BLaER1 treated with 17β-estradiol and CSF1 and Interleukin-3, amounts not matched to agents 10 nM and 100 nM (cell line): Measurements from ENCODE around the gene KIF1B.
"Not testable (repeated sequence)": the region's sequence is repeated elsewhere in the genome, so short reads cannot be mapped to it uniquely, and the experiment has no call there.

Experiments used
- H3K27ac ChIP-seq, 11 experiments: shearing (Covaris generic); formaldehyde crosslinking; 2 replicates each; pipeline ENCODE4 v1.8.1; 2022
- H3K27me3 ChIP-seq, 11 experiments: shearing (Covaris generic); formaldehyde crosslinking; 2 replicates each; pipeline ENCODE4 v1.8.1; 2022
- H3K36me3 ChIP-seq, 11 experiments: shearing (Covaris generic); formaldehyde crosslinking; 2 replicates each; pipeline ENCODE4 v1.8.1; 2022
- H3K4me1 ChIP-seq, 10 experiments: shearing (Covaris generic); formaldehyde crosslinking; 2 replicates each; pipeline ENCODE4 v1.8.1; 2022
- H3K4me2 ChIP-seq, 11 experiments: shearing (Covaris generic); formaldehyde crosslinking; 2 replicates each; pipeline ENCODE4 v1.8.1; 2022
- H3K4me3 ChIP-seq, 10 experiments: shearing (Covaris generic); formaldehyde crosslinking; 2 replicates each; pipeline ENCODE4 v1.8.1; 2022
- H3K9ac ChIP-seq, 11 experiments: shearing (Covaris generic); formaldehyde crosslinking; 2 replicates each; pipeline ENCODE4 v1.8.1; 2022
- H3K9me3 ChIP-seq, 11 experiments: shearing (Covaris generic); formaldehyde crosslinking; replicated peaks in 1 of 11; 2 replicates each; pipeline ENCODE4 v1.8.1; 2022
- H4K20me1 ChIP-seq, 11 experiments: shearing (Covaris generic); formaldehyde crosslinking; 2 replicates each; pipeline ENCODE4 v1.8.1; 2022
- Cebpa-rat ChIP-seq, 11 experiments: shearing (Covaris generic); IDR thresholded peaks; 2 replicates each; pipeline ENCODE4 v1.8.1; 2022

KIF1B gene

DNA sequence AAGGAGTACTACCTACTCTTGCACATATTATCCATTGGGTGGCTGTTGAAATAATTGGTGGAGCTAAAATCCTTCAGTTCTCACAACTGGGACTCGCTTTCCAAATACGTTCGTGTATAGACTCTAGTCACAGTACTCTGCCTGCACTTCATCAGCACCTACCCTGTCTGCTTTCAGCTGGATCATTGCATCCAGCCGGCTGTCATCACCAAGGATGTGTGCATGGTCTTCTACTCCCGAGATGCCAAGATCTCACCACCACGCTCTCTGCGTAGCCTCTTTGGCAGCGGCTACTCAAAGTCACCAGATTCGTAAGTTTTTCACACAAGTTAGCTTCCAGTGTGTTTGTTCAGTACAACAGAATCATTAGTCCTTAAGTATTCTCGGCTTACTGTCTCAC, 151.1 kb downstream of the KIF1B start:
- no peak for TF ChIP-seq Cebpa-rat (IDR thresholded peaks at IDR 0.05)
- no peak overlapping the region for H3K9ac ChIP-seq

DNA sequence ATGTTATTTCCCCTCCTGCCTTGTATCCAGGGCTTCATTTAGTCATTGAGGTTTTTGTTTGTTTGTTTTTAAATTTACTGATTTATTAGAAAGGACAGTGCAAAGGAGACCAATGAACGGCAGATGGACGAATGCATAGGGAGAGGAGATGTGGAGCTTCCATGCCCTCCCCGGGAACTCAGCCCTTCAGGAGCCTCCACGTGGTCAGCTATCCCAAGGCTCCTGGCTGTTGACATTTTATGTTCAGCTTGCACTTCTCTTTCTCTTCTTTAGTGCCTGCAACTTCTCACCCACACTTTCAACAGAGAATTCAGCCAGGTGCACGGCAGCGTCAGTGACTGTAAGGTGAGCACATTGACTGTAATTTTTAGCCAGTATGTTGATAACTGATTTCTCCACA, 157.8 kb downstream of the KIF1B start:
- TF ChIP-seq Cebpa-rat (IDR thresholded peaks at IDR 0.05) = no peak
- Histone ChIP-seq H3K9me3 (no peaks in the 10 kb centered on the region), H3K4me1 (0 out of 20 replicates have a peak, but pooled peaks cover 0 to 4% (median 0%) of the 10 kb centered on the region in 10 experiments), H3K9ac (no peak overlapping the region), H4K20me1 (no peaks in the 10 kb centered on the region; a peak in 1 of 22 replicates), H3K36me3 (peaks cover 47 to 97% (median 73%) of the 10 kb centered on the region in 11 experiments), H3K4me3 (no peak overlapping the region), H3K27me3 (no peaks in the 10 kb centered on the region), H3K27ac (no peak overlapping the region), H3K4me2 (no peak overlapping the region)

More for the DNA sequence above, 151.1 kb downstream of the KIF1B start:
- Histone ChIP-seq H3K27me3 (no peaks in the 10 kb centered on the region), H3K4me3 (no peak overlapping the region), H3K27ac (no peak overlapping the region), H3K9me3 (no peaks in the 10 kb centered on the region), H3K4me2 (no peak overlapping the region), H3K4me1 (peaks cover 0 to 6% (median 0%) of the 10 kb centered on the region in 10 experiments; a peak in 1 of 20 replicates), H3K36me3 (peaks cover 33 to 85% (median 43%) of the 10 kb centered on the region in 11 experiments), H4K20me1 (no peaks in the 10 kb centered on the region)

DNA sequence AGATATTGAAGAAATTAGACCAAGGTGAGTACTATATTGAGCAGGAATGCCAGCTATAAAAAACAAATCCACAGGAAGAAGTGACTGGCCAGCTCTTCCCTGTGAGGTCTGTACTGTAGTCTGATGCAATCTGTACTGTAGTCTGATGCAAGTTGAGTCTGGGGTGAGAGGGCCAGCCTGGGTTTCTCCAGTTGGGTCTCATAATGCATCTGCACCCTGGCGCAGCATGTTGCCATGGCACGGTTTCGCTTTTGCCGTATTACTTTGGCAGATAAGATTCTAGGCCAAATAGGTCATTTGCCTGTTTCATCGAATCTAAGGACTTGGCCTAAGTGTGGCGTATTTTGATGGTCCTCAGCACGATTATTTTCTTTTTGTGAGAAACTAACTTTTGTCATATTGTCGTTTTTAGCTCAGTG, 164.1 kb downstream of the KIF1B start:
- Histone ChIP-seq H3K9me3 (no peaks in the 10 kb centered on the region), H3K27ac (no peak overlapping the region), H3K4me1 (peaks cover 0 to 14% (median 6%) of the 10 kb centered on the region in 10 experiments; a peak in 9 of 20 replicates), H3K36me3 (peaks cover 62 to 90% (median 77%) of the 10 kb centered on the region in 11 experiments), H3K4me2 (no peak overlapping the region), H4K20me1 (no peaks in the 10 kb centered on the region), H3K27me3 (no peaks in the 10 kb centered on the region), H3K4me3 (no peak overlapping the region), H3K9ac (0 out of 22 replicates have a peak overlapping the region, but pooled peaks of 1 of the 11 experiments have one; percentile 4)
- no peak for TF ChIP-seq Cebpa-rat (IDR thresholded peaks at IDR 0.05)

GRCh38 chr1:10377365-10378029, 167.1 kb downstream of the KIF1B start:
- H3K4me3 ChIP-seq, H3K27me3 ChIP-seq, H4K20me1 ChIP-seq, H3K9me3 ChIP-seq: not testable (repeated sequence)
- peak overlapping the region in 6 of 11 experiments; percentile 30 to 60 (median 48); a peak in 12 of 22 replicates for H3K27ac ChIP-seq
- H3K9ac ChIP-seq = peak overlapping the region in 6 of 11 experiments; percentile 31 to 47 (median 35); a peak in 5 of 22 replicates
- peaks cover 48 to 83% (median 57%) of the 10 kb centered on the region in 11 experiments for H3K36me3 ChIP-seq
- H3K4me2 ChIP-seq = peak overlapping the region in 1 of 11 experiments; percentile 40; a peak in 1 of 22 replicates
- H3K4me1 ChIP-seq = peaks cover 0 to 21% (median 6%) of the 10 kb centered on the region in 10 experiments; a peak in 9 of 20 replicates

GRCh38 chr1:10378081-10378841, 167.9 kb downstream of the KIF1B start:
- TF ChIP-seq Cebpa-rat (IDR thresholded peaks at IDR 0.05) = no peak
- H3K27ac ChIP-seq = peak overlapping the region in 7 of 11 experiments; percentile 14 to 60 (median 44); a peak in 12 of 22 replicates
- H3K4me2 ChIP-seq = peak overlapping the region in 3 of 11 experiments; percentile 4 to 40 (median 10); a peak in 4 of 22 replicates
- no peaks in the 10 kb centered on the region for H3K27me3 ChIP-seq
- peak overlapping the region in 8 of 11 experiments; percentile 29 to 55 (median 40); a peak in 11 of 22 replicates for H3K9ac ChIP-seq
- H3K4me3 ChIP-seq = no peak overlapping the region
- H3K36me3 ChIP-seq = peaks cover 48 to 81% (median 57%) of the 10 kb centered on the region in 11 experiments
- H3K4me1 ChIP-seq = peaks cover 0 to 21% (median 6%) of the 10 kb centered on the region in 10 experiments; a peak in 9 of 20 replicates
- H3K9me3 ChIP-seq = no peaks in the 10 kb centered on the region
- no peaks in the 10 kb centered on the region for H4K20me1 ChIP-seq

DNA sequence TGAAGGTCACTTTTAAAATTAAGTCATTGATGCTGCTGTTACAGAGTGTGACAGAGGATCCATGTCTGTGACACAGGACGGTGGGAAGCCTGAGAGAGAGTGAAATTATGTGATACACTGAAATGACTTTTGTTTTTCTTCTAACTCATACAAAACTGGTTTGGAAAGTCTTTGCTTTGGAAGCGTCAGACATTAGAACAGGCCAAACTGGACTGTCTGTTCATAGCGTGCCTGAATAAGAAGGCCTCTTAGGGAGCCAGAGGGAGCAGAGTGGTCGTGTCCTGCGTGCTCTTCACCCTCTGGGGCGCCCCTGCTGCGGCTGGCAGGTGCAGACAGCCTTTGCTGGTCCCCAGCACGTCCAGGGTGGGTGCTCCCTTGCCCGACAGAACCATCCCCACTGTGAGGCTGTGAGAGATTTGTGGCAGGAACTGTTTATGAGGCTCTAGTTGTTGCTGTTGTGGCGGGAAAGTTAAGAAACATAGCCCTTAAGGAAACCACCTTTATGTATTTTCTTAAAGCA, 168.8 kb downstream of the KIF1B start:
- no peak overlapping the region for H3K4me2 ChIP-seq
- no peaks in the 10 kb centered on the region for H3K27me3 ChIP-seq
- H3K36me3 ChIP-seq = peaks cover 40 to 72% (median 48%) of the 10 kb centered on the region in 11 experiments
- H3K4me3 ChIP-seq = no peak overlapping the region
- H4K20me1 ChIP-seq = no peaks in the 10 kb centered on the region
- H3K9ac ChIP-seq = peak overlapping the region in 2 of 11 experiments; percentile 16 to 47; a peak in 1 of 22 replicates
- no peaks in the 10 kb centered on the region for H3K9me3 ChIP-seq
- H3K27ac ChIP-seq = peak overlapping the region in 4 of 11 experiments; percentile 5 to 60 (median 46); a peak in 4 of 22 replicates
- peaks cover 0 to 21% (median 6%) of the 10 kb centered on the region in 10 experiments; a peak in 9 of 20 replicates for H3K4me1 ChIP-seq
- TF ChIP-seq Cebpa-rat (IDR thresholded peaks at IDR 0.05) = no peak

- no peak overlapping the region for H3K4me3 ChIP-seq
- H4K20me1 ChIP-seq = no peaks in the 10 kb centered on the region
- H3K9me3 ChIP-seq = no peaks in the 10 kb centered on the region
- peak overlapping the region in 1 of 11 experiments; percentile 47; a peak in 1 of 22 replicates for H3K9ac ChIP-seq
- H3K36me3 ChIP-seq = peaks cover 35 to 67% (median 43%) of the 10 kb centered on the region in 11 experiments
- H3K4me1 ChIP-seq = peaks cover 0 to 21% (median 5%) of the 10 kb centered on the region in 10 experiments; a peak in 9 of 20 replicates
- no peaks in the 10 kb centered on the region for H3K27me3 ChIP-seq
- no peak for TF ChIP-seq Cebpa-rat (IDR thresholded peaks at IDR 0.05)
- H3K27ac ChIP-seq = peak overlapping the region in 2 of 11 experiments; percentile 23 to 60; a peak in 2 of 22 replicates
- no peak overlapping the region for H3K4me2 ChIP-seq
Measured at GRCh38 chr1:10379676-10380075, 169.3 kb downstream of the KIF1B start.

DNA sequence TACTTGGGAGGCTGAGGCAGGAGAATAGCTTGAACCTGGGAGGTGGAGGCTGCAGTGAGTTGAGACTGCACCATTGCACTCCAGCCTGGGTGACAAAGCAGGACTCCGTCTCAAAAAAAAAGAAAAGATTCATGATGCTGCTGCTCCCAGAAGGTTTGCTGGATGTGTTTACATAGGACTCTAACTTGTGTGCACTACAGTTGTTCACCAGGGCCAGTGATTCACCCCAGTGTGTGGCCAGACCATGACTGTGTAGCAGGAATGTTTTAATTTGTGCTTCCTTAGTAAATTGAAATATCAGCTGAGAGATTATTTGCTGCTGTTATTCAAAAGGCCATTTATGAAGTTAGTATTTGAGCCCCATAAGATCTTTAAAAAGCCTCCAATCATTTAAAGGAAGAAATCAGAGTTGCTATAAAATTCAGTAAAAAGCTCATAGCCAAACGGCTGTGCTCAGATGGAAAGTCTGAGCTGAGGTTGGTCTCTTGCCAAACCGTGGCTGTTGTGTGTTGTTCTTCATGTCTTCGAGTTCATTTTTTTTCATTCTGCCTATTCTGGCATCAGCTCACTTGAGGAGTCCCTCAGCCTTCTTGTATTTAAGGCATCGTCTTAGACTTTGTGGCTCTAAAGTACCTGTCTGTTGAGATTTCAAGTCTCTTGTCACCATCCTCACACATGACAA, 170.4 kb downstream of the KIF1B start:
- Histone ChIP-seq H3K9me3 (no peaks in the 10 kb centered on the region), H3K27ac (no peak overlapping the region), H3K4me2 (no peak overlapping the region), H3K27me3 (no peaks in the 10 kb centered on the region), H3K4me3 (no peak overlapping the region), H3K4me1 (peaks cover 0 to 30% (median 9%) of the 10 kb centered on the region in 10 experiments; a peak in 9 of 20 replicates), H4K20me1 (no peaks in the 10 kb centered on the region), H3K36me3 (peaks cover 25 to 57% (median 32%) of the 10 kb centered on the region in 11 experiments), H3K9ac (no peak overlapping the region)
- no peak for TF ChIP-seq Cebpa-rat (IDR thresholded peaks at IDR 0.05)
